OCI-LY3 (cell line): Measurements from ENCODE around the gene PCED1A.

Experiments
- H2AFZ ChIP-seq: fragments of 200-600, 300-600 bp; shearing (Covaris generic); 2 replicates; pipeline ENCODE4 v1.6.0; 2014; ENCODE audit warnings: antibody characterized with exemption, low read depth, low read length
- H3K27ac ChIP-seq: fragments of 200-600, 300-600 bp; sonication (generic); 2 replicates; pipeline ENCODE4 v1.5.1; 2014; ENCODE audit warnings: mild to moderate bottlenecking, low read length, moderate library complexity, mixed read lengths
- H3K27me3 ChIP-seq: fragments of 200-600, 300-600 bp; sonication (generic); 2 replicates; pipeline ENCODE4 v1.6.1; 2014; ENCODE audit warnings: low read depth, low read length, mixed read lengths
- H3K36me3 ChIP-seq: fragments of 200-600, 300-600 bp; sonication (generic); replicated peaks from 2 replicates; pipeline ENCODE3; 2014; ENCODE audit warnings: low read depth, low read length, mixed read lengths
- H3K4me1 ChIP-seq: fragments of 300-600, 200-600 bp; sonication (generic); 2 replicates; pipeline ENCODE4 v1.6.1; 2014; ENCODE audit warnings: low read length, mixed read lengths
- H3K4me2 ChIP-seq: fragments of 200-600, 300-600 bp; sonication (generic); 2 replicates; pipeline ENCODE4 v1.6.1; 2014; ENCODE audit warnings: low read length, mixed read lengths
- H3K4me3 ChIP-seq: fragments of 300-600, 200-600 bp; sonication (generic); 2 replicates; pipeline ENCODE4 v1.5.1; 2014; ENCODE audit warnings: antibody characterized with exemption, mild to moderate bottlenecking, low read length, moderate library complexity
- H3K79me2 ChIP-seq: fragments of 300-600, 200-600 bp; shearing (Covaris generic); 2 replicates; pipeline ENCODE4 v1.6.1; 2014; ENCODE audit warnings: mild to moderate bottlenecking, low read length, mixed read lengths
- H3K9ac ChIP-seq: fragments of 300-600, 200-600 bp; shearing (Covaris generic); 2 replicates; pipeline ENCODE4 v1.6.0; 2014; ENCODE audit warnings: mild to moderate bottlenecking, low read length, moderate library complexity
- H3K9me3 ChIP-seq: fragments of 200-600, 300-600 bp; shearing (Covaris generic); 2 replicates; pipeline ENCODE4 v1.6.1; 2014; ENCODE audit warnings: low read length, mixed read lengths; ENCODE audit not compliant: insufficient read depth
- H4K20me1 ChIP-seq: fragments of 200-600, 300-600 bp; sonication (generic); 2 replicates; pipeline ENCODE4 v1.6.1; 2016; ENCODE audit warnings: low read length, mixed read lengths; ENCODE audit not compliant: insufficient read depth
- CTCF ChIP-seq: fragments of 200-600, 300-600 bp; sonication (generic); IDR thresholded peaks from 2 replicates; pipeline ENCODE4 v1.5.1; 2014; ENCODE audit warnings: antibody characterized with exemption, low read length, low read depth
- EZH2phosphoT487 ChIP-seq: fragments of 200-600 bp; shearing (Covaris generic); IDR thresholded peaks from 2 replicates; pipeline ENCODE4 v1.6.1; 2018; ENCODE audit warnings: antibody characterized with exemption, mixed run types, low read depth

The PCED1A gene

DNA sequence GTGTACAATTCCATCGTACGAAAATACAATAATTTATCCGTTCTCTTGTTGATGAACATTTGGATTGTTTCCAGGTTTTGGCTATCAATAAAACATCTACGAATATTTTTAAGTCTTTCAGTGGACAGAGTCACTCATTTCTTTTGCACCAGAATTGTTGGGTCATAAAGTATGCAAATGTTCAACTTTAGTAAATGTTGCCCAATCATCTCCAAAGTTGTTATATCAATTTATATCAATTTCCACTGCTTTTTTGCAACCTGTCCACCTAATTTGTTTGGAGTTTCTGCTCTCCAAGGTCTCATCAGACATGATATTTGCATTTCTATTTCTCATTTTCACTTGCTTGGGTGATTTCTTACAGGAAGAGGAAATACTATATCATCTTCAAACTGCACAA, 13.8 kb downstream of the PCED1A start:
- no peak overlapping the region for H3K27ac ChIP-seq

DNA sequence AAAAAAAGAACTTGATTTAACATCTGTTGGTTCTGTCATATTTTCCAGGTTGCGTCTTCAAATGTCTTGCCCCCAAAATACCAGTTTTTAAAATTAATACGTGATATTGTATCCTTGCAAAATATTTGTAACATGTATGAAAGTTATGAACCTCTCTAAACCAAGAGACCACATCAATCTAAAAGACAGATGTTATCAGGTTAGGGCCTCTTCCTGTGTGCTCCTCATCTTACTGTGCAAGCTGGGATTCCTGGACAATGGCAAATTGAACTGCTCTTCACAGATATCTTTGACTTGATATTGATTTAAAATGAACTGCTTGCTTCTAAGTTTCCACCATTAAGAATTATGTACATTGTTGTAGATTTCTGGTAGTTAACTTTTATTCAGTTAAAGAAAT, 14.7 kb downstream of the PCED1A start:
- Histone ChIP-seq H3K9ac (no peak overlapping the region), H3K36me3 (no peaks in the 10 kb centered on the region), H4K20me1 (no peaks in the 10 kb centered on the region), H3K79me2 (no peaks in the 10 kb centered on the region), H3K4me3 (no peak overlapping the region), H3K4me2 (no peak overlapping the region), H3K27me3 (peaks cover 18% of the 10 kb centered on the region), H3K27ac (no peak overlapping the region), H2AFZ (no peak overlapping the region), H3K4me1 (peaks cover 11% of the 10 kb centered on the region), H3K9me3 (no peaks in the 10 kb centered on the region)
- TF ChIP-seq EZH2phosphoT487, result no peak
- no peak for TF ChIP-seq CTCF

More for the DNA sequence above, 13.8 kb downstream of the PCED1A start:
- Histone ChIP-seq H3K4me1 (peaks cover 11% of the 10 kb centered on the region), H2AFZ (no peak overlapping the region), H3K4me2 (peak overlapping the region; percentile 23), H3K36me3 (no peaks in the 10 kb centered on the region), H3K4me3 (no peak overlapping the region), H3K9me3 (no peaks in the 10 kb centered on the region), H4K20me1 (no peaks in the 10 kb centered on the region), H3K79me2 (no peaks in the 10 kb centered on the region), H3K9ac (no peak overlapping the region), H3K27me3 (peaks cover 18% of the 10 kb centered on the region)
- no peak for TF ChIP-seq CTCF
- TF ChIP-seq EZH2phosphoT487, result no peak

DNA sequence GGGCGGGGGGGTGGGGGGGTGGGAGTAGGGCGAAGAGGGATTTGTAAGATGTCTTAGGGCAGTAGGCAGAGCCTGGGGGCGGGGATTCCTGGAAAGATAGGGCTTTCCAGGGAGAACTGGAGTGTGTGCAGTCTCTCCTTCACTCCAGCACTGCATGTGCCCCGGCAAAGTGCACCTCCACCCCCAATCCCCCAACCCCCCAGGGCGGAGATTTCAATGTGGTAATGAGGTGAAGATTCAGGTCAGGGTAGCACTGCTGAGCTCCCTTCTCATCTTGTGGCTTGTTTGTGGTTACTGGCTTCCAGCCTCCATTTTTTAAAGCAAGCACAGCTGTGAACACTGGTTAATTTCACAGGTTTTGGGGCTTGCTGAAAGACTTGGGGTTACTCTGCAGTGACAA, 18.4 kb downstream of the PCED1A start:
- no peak overlapping the region for H3K9ac ChIP-seq

More for the DNA sequence above, 18.4 kb downstream of the PCED1A start:
- Histone ChIP-seq H3K36me3 (no peaks in the 10 kb centered on the region), H3K27me3 (no peaks in the 10 kb centered on the region; the same call in 1 of the 2 replicates), H3K4me2 (no peak overlapping the region), H3K4me1 (peaks cover 8% of the 10 kb centered on the region), H3K9me3 (no peaks in the 10 kb centered on the region), H4K20me1 (no peaks in the 10 kb centered on the region), H3K27ac (no peak overlapping the region), H3K79me2 (no peaks in the 10 kb centered on the region), H2AFZ (no peak overlapping the region), H3K4me3 (no peak overlapping the region)
- TF ChIP-seq EZH2phosphoT487 (no peak), CTCF (no peak)
